GM20431 (cell line): ENCODE results near the gene BSG.

ENCODE experiments used
- in situ Hi-C: fragments of 300-500 bp; cut with MseI, MboI; formaldehyde crosslinking; loops from one replicate; pipeline ENCODE4 v1.15.0; 2020; ENCODE audit warnings: low sequenced_read_pairs; ENCODE audit not compliant: unreplicated experiment

Gene BSG

DNA sequence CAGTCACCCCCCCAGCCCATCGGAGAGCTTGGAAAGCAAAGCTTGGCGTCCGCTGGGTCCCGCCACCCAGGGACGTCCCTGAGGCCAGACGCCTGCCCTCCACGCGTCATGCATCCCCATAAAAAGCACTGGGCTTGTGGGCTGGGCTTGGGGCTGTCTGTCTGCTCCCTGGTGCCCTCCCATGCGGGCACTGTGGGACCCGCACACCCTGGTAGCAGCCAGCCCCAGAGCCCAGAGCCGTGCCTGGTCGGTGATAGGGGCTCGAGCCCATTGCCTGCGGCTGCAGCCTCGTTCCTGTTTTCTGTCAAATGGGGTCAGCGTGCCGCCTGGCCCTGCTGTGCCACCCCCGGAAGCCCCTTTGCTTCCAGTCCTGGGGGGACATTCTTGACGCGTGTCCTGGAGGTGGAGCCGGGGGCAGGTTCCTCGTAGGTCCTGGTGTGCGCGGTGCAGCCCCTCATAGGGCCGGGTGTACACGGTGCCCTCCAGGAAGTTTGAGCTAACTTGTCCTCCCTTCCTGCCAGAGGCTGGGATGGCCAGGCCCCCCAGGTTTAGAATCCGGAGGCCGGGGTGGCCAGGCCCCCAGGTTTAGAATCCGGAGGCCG lies 32.9 kb upstream of the BSG start:
- in situ Hi-C loops, result no loop called here

GRCh38 chr19:540867-541637 lies 31.3 kb upstream of the BSG start:
- in situ Hi-C loops, result no loop called here

DNA sequence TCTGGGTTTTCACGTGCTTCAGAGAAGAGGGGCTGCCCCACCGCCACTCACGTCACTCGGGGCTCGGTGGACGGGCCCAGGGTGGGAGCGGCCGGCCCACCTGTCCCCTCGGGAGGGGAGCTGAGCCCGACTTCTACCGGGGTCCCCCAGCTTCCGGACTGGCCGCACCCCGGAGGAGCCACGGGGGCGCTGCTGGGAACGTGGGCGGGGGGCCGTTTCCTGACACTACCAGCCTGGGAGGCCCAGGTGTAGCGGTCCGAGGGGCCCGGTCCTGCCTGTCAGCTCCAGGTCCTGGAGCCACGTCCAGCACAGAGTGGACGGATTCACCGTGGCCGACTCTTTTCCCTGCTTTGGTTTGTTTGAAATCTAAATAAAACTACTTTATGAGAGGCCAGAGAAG lies 30.7 kb upstream of the BSG start:
- in situ Hi-C loops, result no loop called here

GRCh38 chr19:542173-542866 lies 30.1 kb upstream of the BSG start:
- in situ Hi-C loops, result no loop called here

GRCh38 chr19:543910-544608 lies 28.3 kb upstream of the BSG start, which contains the start of gene GZMM:
GZMM (plus strand) TSS chr19:544053; CDS start chr19:544072, 19 bp downstream.
- in situ Hi-C loops, result no loop called here

DNA sequence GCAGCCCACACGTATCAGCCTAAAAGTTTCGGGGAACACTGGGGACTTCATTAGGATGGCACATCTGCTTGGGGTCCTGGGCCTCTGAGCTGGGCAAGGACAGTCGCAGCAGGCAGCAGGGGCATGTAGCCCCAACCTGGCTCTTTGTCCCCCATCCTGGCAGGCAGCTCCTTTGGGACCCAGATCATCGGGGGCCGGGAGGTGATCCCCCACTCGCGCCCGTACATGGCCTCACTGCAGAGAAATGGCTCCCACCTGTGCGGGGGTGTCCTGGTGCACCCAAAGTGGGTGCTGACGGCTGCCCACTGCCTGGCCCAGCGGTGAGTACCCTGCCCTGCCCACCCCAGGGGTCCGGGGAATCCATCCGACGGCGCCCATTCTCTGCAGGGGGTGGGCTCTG lies 25.3 kb upstream of the BSG start:
- in situ Hi-C loops, result no loop called here

DNA sequence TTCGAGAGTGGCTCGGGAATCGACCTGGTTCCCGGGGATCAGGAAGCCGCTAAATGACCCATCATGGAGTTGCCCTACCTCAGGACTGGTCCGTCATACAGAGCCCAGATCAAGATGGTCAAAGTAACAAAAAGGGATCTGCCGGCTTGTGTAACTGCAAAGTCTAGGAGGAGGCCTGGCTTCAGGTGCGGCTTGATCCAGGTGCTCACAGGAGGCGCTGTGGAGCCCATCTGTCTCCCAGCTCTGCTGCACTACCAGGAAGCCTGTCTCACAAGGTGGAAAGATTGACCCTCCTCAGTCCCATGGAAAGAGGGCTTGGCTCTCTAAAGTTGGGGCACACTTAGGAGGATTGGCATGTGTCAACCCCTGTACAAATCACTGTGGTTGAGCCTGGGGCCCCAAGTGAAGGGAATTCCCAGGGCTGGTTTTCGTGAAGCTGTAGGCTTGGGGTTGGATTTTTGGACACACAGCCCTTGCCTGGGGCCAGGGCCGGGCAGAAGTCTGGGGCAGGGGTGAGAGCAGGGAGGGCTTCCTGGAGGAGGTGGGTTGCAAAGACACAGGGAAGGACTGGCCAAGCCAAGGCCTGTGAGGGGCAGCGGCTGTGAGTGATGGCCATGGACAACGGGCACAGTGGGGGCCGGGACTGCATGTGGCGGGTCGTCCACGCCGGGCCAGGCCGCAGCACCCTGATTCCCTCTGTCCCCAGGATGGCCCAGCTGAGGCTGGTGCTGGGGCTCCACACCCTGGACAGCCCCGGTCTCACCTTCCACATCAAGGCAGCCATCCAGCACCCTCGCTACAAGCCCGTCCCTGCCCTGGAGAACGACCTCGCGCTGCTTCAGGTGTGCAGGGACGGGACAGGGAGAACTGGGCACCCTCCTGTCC lies 24.3 kb upstream of the BSG start:
- in situ Hi-C loops, result no loop called here

DNA sequence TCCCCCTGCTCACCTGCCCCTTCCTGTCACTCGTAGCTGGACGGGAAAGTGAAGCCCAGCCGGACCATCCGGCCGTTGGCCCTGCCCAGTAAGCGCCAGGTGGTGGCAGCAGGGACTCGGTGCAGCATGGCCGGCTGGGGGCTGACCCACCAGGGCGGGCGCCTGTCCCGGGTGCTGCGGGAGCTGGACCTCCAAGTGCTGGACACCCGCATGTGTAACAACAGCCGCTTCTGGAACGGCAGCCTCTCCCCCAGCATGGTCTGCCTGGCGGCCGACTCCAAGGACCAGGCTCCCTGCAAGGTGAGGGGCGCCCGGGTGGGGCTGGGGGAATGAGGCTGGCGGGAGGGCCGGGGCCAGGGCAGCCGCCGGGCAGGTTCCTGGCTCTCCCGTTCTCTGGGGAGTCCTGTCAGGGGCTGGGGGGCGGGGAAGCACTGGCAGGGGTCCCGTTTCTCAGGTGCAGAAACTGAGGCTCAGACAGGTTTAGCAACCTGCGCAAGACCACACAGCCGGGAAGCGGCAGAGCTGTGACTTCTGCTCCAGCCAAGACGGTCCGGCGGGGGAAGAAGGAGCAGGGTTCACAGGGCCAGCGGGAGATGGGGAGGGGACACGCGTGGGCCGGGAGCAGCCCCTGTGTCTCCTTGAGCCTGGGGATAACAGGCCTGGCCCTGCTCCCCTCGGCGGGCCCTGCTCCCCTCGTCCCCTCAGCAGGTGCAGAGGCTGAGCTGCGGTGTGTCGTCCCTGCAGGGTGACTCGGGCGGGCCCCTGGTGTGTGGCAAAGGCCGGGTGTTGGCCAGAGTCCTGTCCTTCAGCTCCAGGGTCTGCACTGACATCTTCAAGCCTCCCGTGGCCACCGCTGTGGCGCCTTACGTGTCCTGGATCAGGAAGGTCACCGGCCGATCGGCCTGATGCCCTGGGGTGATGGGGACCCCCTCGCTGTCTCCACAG lies 23.2 kb upstream of the BSG start:
- in situ Hi-C loops, result no loop called here

DNA sequence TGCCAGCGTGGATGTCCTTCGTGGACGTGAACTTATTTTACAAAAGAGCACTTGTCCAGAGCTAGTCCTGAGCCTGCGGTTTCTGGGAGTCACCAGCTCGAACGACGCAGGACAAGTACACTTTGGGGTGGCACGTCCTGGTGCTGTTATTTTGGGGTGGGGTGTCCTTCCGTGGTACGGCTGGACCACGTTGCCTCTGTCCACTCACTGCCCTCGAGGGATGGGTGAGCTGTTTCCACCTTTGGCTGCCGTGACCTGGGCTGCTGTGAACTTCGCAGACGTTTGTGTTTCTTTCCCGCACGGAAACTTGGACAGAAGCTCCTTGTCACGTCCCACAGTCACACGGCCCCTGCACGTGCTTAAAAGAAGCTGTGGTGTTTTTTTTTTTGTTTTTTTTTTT lies 17.6 kb upstream of the BSG start:
- in situ Hi-C loops, result no loop called here

DNA sequence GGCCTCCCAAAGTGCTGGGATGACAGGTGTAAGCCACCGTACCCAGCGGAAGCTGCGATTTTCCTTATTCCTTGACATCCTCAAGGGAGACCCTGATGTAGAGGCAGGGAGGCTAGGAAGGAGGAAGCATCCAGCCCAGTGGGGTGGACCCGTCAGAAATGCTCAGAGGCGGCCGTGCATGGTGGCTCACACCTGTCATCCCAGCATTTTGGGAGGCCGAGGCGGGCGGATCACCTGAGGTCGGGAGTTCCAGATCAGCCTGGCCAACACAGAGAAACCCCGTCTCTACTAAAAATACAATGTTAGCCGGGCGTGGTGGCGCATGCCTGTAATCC lies 17.0 kb upstream of the BSG start:
- in situ Hi-C loops, result no loop called here

DNA sequence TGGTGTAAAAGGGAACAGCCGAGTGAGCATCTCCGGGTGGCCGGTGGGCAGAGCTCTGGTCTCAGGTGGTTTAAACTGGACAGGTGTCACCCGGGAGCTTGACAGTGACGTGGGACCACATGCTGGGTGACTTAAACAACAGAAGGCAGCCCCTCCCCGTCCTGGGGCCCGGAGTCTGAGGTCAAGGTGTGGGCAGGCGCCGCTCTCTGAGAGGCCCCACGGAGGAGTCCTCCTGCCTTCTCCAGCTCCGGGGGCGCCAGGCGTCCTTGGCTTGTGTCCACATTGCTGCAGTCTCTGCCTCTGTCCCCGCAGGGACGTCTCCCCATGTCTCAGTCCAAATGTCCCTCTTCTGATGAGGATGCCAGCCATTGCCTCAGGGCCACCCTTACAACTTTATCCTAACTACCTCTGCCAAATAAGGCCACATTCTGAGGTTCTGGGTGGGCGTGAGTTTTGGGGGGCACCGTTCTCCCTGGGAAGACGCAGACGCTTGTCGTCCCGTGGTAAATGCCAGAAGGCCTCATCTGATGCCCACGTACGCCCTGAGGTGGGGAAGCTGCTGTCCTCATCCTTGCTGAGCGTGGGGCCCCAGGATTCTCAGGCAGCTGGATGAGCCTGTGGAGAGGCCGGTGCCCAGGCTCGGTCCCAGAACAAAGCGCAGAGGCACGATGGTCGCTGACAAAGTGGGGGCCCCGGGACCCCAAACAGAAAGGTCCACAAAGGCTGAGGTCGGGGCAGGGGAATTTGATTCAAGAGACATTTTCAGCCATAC lies 15.6 kb upstream of the BSG start:
- in situ Hi-C loops, result no loop called here

GRCh38 chr19:558770-559439 lies 13.5 kb upstream of the BSG start:
- in situ Hi-C loops, result no loop called here

DNA sequence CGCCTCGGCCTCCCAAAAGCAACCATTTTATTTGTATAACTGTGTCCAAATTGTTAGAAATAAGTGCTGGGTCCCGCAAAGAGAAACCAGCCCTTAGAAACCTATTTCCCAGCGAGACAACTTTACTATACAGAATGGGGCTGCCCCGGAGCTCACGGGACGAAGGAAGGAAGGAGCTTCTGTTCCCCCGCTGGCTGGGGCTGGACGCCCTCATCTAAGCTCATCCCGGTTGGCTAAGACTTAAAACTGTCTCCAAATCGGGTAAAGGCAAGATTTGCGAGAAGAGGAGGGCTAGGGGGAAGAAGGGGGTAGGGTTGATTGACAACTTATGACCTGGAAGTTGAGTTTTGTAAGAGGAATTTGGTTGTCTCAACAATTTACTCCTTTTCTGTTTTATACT lies 12.3 kb upstream of the BSG start:
- in situ Hi-C loops, result no loop called here

- in situ Hi-C loops, result no loop called here
Measured at GRCh38 chr19:566403-566802, 6.0 kb upstream of the BSG start.

DNA sequence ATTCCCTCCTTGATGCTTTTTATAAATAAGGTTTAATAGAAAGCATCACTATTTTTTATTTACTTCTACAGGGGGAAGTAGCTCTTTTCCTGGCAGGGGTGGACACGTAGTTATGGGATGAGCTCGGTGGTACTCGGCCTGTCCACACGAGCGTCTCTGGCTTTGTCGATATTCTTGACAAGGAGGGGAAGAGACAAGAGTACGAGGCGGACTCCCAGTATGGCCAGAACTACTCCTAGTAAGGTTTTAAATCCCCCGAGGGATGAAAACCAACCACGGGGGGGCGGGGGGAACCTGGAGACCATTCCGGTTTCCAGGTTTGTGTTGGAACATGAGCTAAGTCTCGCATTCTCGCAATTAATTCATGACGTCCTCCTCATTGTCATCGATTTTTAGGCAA lies 5.6 kb upstream of the BSG start:
- in situ Hi-C loops, result no loop called here

DNA sequence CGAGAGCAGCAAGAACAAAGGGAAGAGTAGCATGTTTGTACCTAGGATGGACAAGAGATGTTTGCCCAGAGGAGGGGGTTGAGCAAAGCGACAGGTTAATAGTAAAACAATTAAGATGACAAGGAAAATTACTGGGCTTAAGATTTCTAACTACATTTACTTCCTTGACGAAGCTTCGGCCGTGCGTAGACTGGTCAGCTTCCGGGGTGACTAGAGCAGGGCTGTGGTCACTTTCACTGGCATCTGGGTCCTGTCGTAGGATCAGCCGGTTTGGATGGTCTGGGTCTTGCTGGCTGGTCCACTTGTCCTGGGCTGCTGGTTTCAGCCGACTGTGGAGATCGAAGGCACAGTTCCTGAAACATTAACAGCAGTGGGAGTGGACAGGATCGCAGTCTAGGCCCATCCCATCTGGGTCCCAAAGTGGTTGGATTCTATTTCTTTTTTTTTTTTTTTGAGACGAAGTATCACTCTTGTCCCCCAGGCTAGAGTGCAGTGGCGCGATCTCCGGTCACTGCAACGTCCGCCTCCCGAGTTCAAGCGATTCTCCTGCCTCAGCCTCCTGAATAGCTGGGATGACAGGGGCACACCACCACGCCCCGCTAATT lies 5.0 kb upstream of the BSG start:
- in situ Hi-C loops, result no loop called here

- in situ Hi-C loops, result no loop called here
Measured at GRCh38 chr19:570251-570686, 2.1 kb upstream of the BSG start.
